ENCODE data around the gene CBX1.

DNA sequence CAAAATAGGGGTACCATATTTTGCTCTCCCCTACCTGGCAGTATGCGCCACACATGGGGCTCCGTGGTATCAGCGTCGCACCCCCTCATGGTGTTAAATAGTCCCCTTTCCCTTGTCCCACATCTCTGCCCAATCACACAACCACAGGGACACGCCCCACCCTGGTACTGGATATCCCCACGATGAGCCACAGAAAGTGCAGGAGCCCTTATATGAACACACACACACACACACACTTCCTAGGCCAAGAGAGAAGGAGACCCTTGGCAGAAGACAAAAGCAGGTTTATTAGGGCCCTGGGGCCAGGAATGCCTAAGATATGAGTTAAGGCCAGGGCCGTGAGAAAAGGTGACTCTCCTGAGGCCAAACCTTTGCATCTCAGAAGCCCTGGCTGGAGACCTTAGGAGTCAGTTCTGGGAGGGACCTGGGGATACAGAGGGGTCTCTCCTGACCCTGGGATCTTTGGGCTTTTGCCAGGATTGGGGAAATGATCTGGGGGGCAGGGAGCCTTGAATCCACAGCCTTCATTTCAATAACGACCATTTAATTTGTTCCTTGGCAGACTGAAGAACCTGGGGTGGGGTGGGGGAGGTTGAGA is 75.3 kb downstream of the CBX1 start:
- TF ChIP-seq, protein P1, sequence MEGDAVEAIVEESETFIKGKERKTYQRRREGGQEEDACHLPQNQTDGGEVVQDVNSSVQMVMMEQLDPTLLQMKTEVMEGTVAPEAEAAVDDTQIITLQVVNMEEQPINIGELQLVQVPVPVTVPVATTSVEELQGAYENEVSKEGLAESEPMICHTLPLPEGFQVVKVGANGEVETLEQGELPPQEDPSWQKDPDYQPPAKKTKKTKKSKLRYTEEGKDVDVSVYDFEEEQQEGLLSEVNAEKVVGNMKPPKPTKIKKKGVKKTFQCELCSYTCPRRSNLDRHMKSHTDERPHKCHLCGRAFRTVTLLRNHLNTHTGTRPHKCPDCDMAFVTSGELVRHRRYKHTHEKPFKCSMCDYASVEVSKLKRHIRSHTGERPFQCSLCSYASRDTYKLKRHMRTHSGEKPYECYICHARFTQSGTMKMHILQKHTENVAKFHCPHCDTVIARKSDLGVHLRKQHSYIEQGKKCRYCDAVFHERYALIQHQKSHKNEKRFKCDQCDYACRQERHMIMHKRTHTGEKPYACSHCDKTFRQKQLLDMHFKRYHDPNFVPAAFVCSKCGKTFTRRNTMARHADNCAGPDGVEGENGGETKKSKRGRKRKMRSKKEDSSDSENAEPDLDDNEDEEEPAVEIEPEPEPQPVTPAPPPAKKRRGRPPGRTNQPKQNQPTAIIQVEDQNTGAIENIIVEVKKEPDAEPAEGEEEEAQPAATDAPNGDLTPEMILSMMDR (IDR thresholded peaks at IDR 0.05): no peak
- TF ChIP-seq ZFX (IDR thresholded peaks at IDR 0.05; ENCODE audit: borderline replicate concordance): no peak
